ENCODE results near the gene CNTFR.

DNA sequence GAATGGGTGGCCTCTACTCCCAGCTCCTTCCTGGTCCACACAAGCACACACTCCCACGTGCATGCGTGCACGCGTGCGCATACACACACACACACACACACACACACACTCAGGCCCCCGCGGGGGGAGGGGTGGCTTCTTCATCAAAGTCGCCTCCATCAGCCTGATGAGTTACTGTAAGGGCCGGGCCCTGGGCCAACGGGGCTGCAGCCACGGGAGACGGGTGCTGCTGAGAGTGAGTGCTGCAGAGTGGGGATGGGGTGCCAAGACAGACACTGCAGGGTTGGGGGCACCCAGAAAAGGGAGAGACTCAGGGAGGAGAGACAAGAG lies 18.1 kb downstream of the CNTFR start:
- no peak for TF ChIP-seq POLR2AphosphoS5 (IDR thresholded peaks at IDR 0.05; ENCODE audit: low read depth, low read length)
- TF ChIP-seq, protein P1, sequence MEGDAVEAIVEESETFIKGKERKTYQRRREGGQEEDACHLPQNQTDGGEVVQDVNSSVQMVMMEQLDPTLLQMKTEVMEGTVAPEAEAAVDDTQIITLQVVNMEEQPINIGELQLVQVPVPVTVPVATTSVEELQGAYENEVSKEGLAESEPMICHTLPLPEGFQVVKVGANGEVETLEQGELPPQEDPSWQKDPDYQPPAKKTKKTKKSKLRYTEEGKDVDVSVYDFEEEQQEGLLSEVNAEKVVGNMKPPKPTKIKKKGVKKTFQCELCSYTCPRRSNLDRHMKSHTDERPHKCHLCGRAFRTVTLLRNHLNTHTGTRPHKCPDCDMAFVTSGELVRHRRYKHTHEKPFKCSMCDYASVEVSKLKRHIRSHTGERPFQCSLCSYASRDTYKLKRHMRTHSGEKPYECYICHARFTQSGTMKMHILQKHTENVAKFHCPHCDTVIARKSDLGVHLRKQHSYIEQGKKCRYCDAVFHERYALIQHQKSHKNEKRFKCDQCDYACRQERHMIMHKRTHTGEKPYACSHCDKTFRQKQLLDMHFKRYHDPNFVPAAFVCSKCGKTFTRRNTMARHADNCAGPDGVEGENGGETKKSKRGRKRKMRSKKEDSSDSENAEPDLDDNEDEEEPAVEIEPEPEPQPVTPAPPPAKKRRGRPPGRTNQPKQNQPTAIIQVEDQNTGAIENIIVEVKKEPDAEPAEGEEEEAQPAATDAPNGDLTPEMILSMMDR (IDR thresholded peaks at IDR 0.05): no peak
- TF ChIP-seq TCF7L2 (IDR thresholded peaks at IDR 0.05; ENCODE audit: low read depth, low read length): no peak
